ENCODE results near the gene RASEF.
A peak's percentile ranks its signal among the peaks of the same experiment; 100 is the strongest.

RASEF gene

GRCh38 chr9:83043597-83043996, 19.3 kb downstream of the RASEF start:
- no peaks in the 10 kb centered on the region for H3K9me3 ChIP-seq
- H3K36me3 ChIP-seq: no peaks in the 10 kb centered on the region
- H3K4me3 ChIP-seq (ENCODE audit: low read depth, low read length): no peak overlapping the region
- no peak for DNase-seq
- TF ChIP-seq CTCF (IDR thresholded peaks at IDR 0.05; ENCODE audit: low read depth, low read length): no peak
- peaks cover 28% of the 10 kb centered on the region for H3K4me1 ChIP-seq
- H3K27me3 ChIP-seq: no peaks in the 10 kb centered on the region

GRCh38 chr9:83041771-83042170, 21.2 kb downstream of the RASEF start:
- H3K4me3 ChIP-seq (ENCODE audit: low read depth, low read length): no peak overlapping the region
- H3K36me3 ChIP-seq: no peaks in the 10 kb centered on the region
- DNase-seq: no peak
- H3K27me3 ChIP-seq: no peaks in the 10 kb centered on the region
- peaks cover 35% of the 10 kb centered on the region for H3K4me1 ChIP-seq
- TF ChIP-seq CTCF (IDR thresholded peaks at IDR 0.05; ENCODE audit: low read depth, low read length): no peak
- H3K9me3 ChIP-seq: no peaks in the 10 kb centered on the region

GRCh38 chr9:83039303-83039702, 23.6 kb downstream of the RASEF start:
- Histone ChIP-seq H3K27me3 (no peaks in the 10 kb centered on the region), H3K4me1 (peaks cover 55% of the 10 kb centered on the region), H3K4me3 (ENCODE audit: low read depth, low read length) (no peak overlapping the region), H3K36me3 (no peaks in the 10 kb centered on the region), H3K9me3 (no peaks in the 10 kb centered on the region)
- TF ChIP-seq CTCF (IDR thresholded peaks at IDR 0.05; ENCODE audit: low read depth, low read length): no peak
- no peak for DNase-seq

- Histone ChIP-seq H3K27me3 (no peaks in the 10 kb centered on the region), H3K4me1 (peaks cover 32% of the 10 kb centered on the region), H3K36me3 (no peaks in the 10 kb centered on the region), H3K4me3 (ENCODE audit: low read depth, low read length) (0 out of 2 replicates have a peak overlapping the region, but pooled peaks have one; percentile 9), H3K9me3 (no peaks in the 10 kb centered on the region)
- TF ChIP-seq CTCF (IDR thresholded peaks at IDR 0.05; ENCODE audit: low read depth, low read length): peak; percentile 18; the same call in 1 of the 2 replicates
- DNase-seq: peak; percentile 80
Measured at GRCh38 chr9:83036043-83036442, 26.9 kb downstream of the RASEF start.

GRCh38 chr9:83035143-83035542, 27.8 kb downstream of the RASEF start:
- H3K9me3 ChIP-seq: no peaks in the 10 kb centered on the region
- H3K4me3 ChIP-seq (ENCODE audit: low read depth, low read length): no peak overlapping the region
- peaks cover 32% of the 10 kb centered on the region for H3K4me1 ChIP-seq
- H3K27me3 ChIP-seq: no peaks in the 10 kb centered on the region
- no peak for DNase-seq
- no peaks in the 10 kb centered on the region for H3K36me3 ChIP-seq
- no peak for TF ChIP-seq CTCF (IDR thresholded peaks at IDR 0.05; ENCODE audit: low read depth, low read length)

- Histone ChIP-seq H3K4me1 (peaks cover 32% of the 10 kb centered on the region), H3K9me3 (no peaks in the 10 kb centered on the region), H3K27me3 (no peaks in the 10 kb centered on the region), H3K4me3 (ENCODE audit: low read depth, low read length) (no peak overlapping the region), H3K36me3 (no peaks in the 10 kb centered on the region)
- TF ChIP-seq CTCF (IDR thresholded peaks at IDR 0.05; ENCODE audit: low read depth, low read length): no peak
- DNase-seq: no peak
Measured at GRCh38 chr9:83034587-83034986, 28.4 kb downstream of the RASEF start.
